OCI-LY7 (cell line): ENCODE results near the gene CFAP97. TPM values are rescaled to one million over a fixed set of nuclear protein-coding genes. Genes with fewer than 3 reads are reported as not detected.

Experiments used
- BruUV-seq: library from RNA; stranded (reverse); fragments of 400-500 nt; replicated peaks from 2 replicates; lab custom pipeline; 2021; lab: Mats Ljungman, UMichigan
- CTCF ChIA-PET: fragments of 300-600 bp; sonication (Branson Sonifier 250); formaldehyde crosslinking; loops from one replicate; lab custom pipeline; 2022; ENCODE audit warnings: antibody characterized with exemption; ENCODE audit not compliant: unreplicated experiment; lab: Charles Lee
- POLR2A ChIA-PET: fragments of 300-600 bp; sonication (Branson Sonifier 250); formaldehyde crosslinking; loops from one replicate; lab custom pipeline; 2022; ENCODE audit warnings: antibody characterized with exemption; lab: Charles Lee
- DNase-seq: peaks from one replicate; pipeline ENCODE4 v3.0.0-alpha.2; 2015; ENCODE audit warnings: low spot score
- H2AFZ ChIP-seq: fragments of 200-600 bp; sonication (generic), shearing (Covaris generic); 2 replicates; pipeline ENCODE4 v1.6.1; 2014; ENCODE audit warnings: mild to moderate bottlenecking, antibody characterized with exemption, low read length, moderate library complexity
- H3K27ac ChIP-seq: fragments of 200-600 bp; sonication (generic); 2 replicates; pipeline ENCODE4 v1.5.1; 2014; ENCODE audit warnings: mixed run types, low read depth, mild to moderate bottlenecking, moderate library complexity, low read length, inconsistent platforms; ENCODE audit not compliant: poor library complexity, severe bottlenecking
- H3K36me3 ChIP-seq: fragments of 200-600 bp; sonication (generic); 2 replicates; pipeline ENCODE4 v1.6.1; 2014; ENCODE audit warnings: mild to moderate bottlenecking, antibody characterized with exemption, low read length, moderate library complexity, mixed read lengths; ENCODE audit not compliant: insufficient read depth
- H3K4me1 ChIP-seq: fragments of 200-600 bp; sonication (generic); 2 replicates; pipeline ENCODE4 v1.5.1; 2014; ENCODE audit warnings: mild to moderate bottlenecking, low read length; ENCODE audit not compliant: insufficient read depth, poor library complexity, severe bottlenecking
- H3K4me2 ChIP-seq: fragments of 200-600 bp; sonication (generic); 2 replicates; pipeline ENCODE4 v1.6.1; 2014; ENCODE audit warnings: mild to moderate bottlenecking, low read length
- H3K4me3 ChIP-seq: fragments of 200-600 bp; sonication (generic); 2 replicates; pipeline ENCODE4 v1.5.1; 2014; ENCODE audit warnings: mild to moderate bottlenecking, low read depth, low read length; ENCODE audit not compliant: poor library complexity, severe bottlenecking
- H3K79me2 ChIP-seq: fragments of 200-600 bp; sonication (generic); 2 replicates; pipeline ENCODE4 v1.6.1; 2016; ENCODE audit warnings: low read depth, mild to moderate bottlenecking, low read length, moderate library complexity, mixed read lengths; ENCODE audit not compliant: insufficient read depth
- H3K9me2 ChIP-seq: fragments of 200-600 bp; sonication (generic); 2 replicates; pipeline ENCODE4 v1.6.1; 2016; ENCODE audit warnings: mild to moderate bottlenecking, low read length, mixed read lengths; ENCODE audit not compliant: insufficient read depth
- H3K9me3 ChIP-seq: fragments of 200-600 bp; sonication (generic); 2 replicates; pipeline ENCODE4 v1.6.1; 2014; ENCODE audit warnings: mild to moderate bottlenecking, mixed run types, low read length, mixed read lengths
- H4K20me1 ChIP-seq: fragments of 200-600 bp; sonication (generic); 2 replicates; pipeline ENCODE4 v1.6.1; 2014; ENCODE audit warnings: mild to moderate bottlenecking, antibody characterized with exemption, low read length, moderate library complexity, mixed read lengths; ENCODE audit not compliant: insufficient read depth
- CTCF ChIP-seq: fragments of 200-600 bp; sonication (generic); conservative IDR thresholded peaks from 2 replicates; pipeline ENCODE4 v1.5.1; 2014; ENCODE audit warnings: mild to moderate bottlenecking, antibody characterized with exemption, low read length, moderate library complexity, mixed read lengths
- EZH2phosphoT487 ChIP-seq: fragments of 200-600 bp; sonication (generic); IDR thresholded peaks from 2 replicates; pipeline ENCODE4 v1.6.1; 2018; ENCODE audit warnings: low read depth, borderline replicate concordance, mild to moderate bottlenecking, mixed run types, antibody characterized with exemption, low read length, moderate library complexity, mixed read lengths
- intact Hi-C: fragments of 100-400 bp; cut with micrococcal nuclease; formaldehyde crosslinking; loops from one replicate; pipeline ENCODE4 v1.10.0; 2022; ENCODE audit not compliant: unreplicated experiment
- total RNA-seq, 2 experiments: library from RNA; depleted of rRNA in 1 of 2; stranded (reverse); fragments of >200 nt in 1 of 2; shearing (Covaris generic) in 1 of 2; gene quantifications; 2 replicates each; pipeline ENCODE4 v1.2.3, GENCODE V29; 2014 to 2022

CFAP97 gene
- total RNA-seq, 2 experiments from 2014 or later, result 22.7 to 57.3 TPM

- CTCF ChIA-PET, result no interaction called here
- H4K20me1 ChIP-seq, result no peaks in the 10 kb centered on the region
- no peak overlapping the region for H3K4me3 ChIP-seq
- H3K9me2 ChIP-seq, result no peaks in the 10 kb centered on the region
- no peaks in the 10 kb centered on the region for H3K9me3 ChIP-seq
- peaks cover 5% of the 10 kb centered on the region for H3K4me1 ChIP-seq
- H3K79me2 ChIP-seq, result peaks cover 24% of the 10 kb centered on the region; the same call in 1 of the 2 replicates
- no peak for TF ChIP-seq EZH2phosphoT487
- no peak overlapping the region for H3K4me2 ChIP-seq
- no TSS peak for BruUV-seq
- H3K27ac ChIP-seq, result no peak overlapping the region
- peaks cover 25% of the 10 kb centered on the region for H3K36me3 ChIP-seq
- no peak overlapping the region for H2AFZ ChIP-seq
- POLR2A ChIA-PET, result interaction anchor here (0.5 to 2.9 kb wide), 11 partner anchors 10 to 909 kb away, joined by 3 to 26 read pairs (median 5); no protein-coding TSS in a partner anchor
- no peak for DNase-seq
- intact Hi-C loops, result no loop called here
Observed at GRCh38 chr4:185246453-185246852, 42.7 kb upstream of the CFAP97 start.

GRCh38 chr4:185244763-185245162 lies 41.0 kb upstream of the CFAP97 start:
- Histone ChIP-seq H3K27ac (no peak overlapping the region), H3K4me2 (no peak overlapping the region), H2AFZ (no peak overlapping the region), H3K4me3 (no peak overlapping the region), H4K20me1 (no peaks in the 10 kb centered on the region), H3K4me1 (peaks cover 5% of the 10 kb centered on the region), H3K79me2 (peaks cover 24% of the 10 kb centered on the region; the same call in 1 of the 2 replicates), H3K9me3 (no peaks in the 10 kb centered on the region), H3K36me3 (peaks cover 16% of the 10 kb centered on the region), H3K9me2 (no peaks in the 10 kb centered on the region)
- BruUV-seq, result no TSS peak
- POLR2A ChIA-PET, result interaction anchor here (0.5 to 1.8 kb wide), 5 partner anchors 9 to 1834 kb away, joined by 3 to 6 read pairs (median 4); no protein-coding TSS in a partner anchor
- DNase-seq, result no peak
- CTCF ChIA-PET, result no interaction called here
- intact Hi-C loops, result no loop called here
- TF ChIP-seq EZH2phosphoT487 (no peak), CTCF (no peak)

- H3K79me2 ChIP-seq, result peaks cover 25% of the 10 kb centered on the region; the same call in 1 of the 2 replicates
- POLR2A ChIA-PET, result interaction anchor here (0.7 to 2.5 kb wide), 7 partner anchors 10 to 35 kb away, joined by 3 to 13 read pairs (median 4); no protein-coding TSS in a partner anchor
- intact Hi-C loops, result no loop called here
Observed at GRCh38 chr4:185243879-185244278, 40.1 kb upstream of the CFAP97 start.

More at GRCh38 chr4:185243879-185244278, 40.1 kb upstream of the CFAP97 start:
- no peaks in the 10 kb centered on the region for H4K20me1 ChIP-seq
- no peaks in the 10 kb centered on the region for H3K9me2 ChIP-seq
- no peaks in the 10 kb centered on the region; the same call in 1 of the 2 replicates for H3K9me3 ChIP-seq
- no TSS peak for BruUV-seq
- no peak for TF ChIP-seq EZH2phosphoT487
- no peak for TF ChIP-seq CTCF
- no peak overlapping the region for H3K27ac ChIP-seq
- H3K4me2 ChIP-seq, result no peak overlapping the region
- no peak for DNase-seq
- no peak overlapping the region for H2AFZ ChIP-seq
- H3K36me3 ChIP-seq, result peaks cover 16% of the 10 kb centered on the region
- CTCF ChIA-PET, result no interaction called here
- no peak overlapping the region for H3K4me3 ChIP-seq
- peaks cover 5% of the 10 kb centered on the region for H3K4me1 ChIP-seq
